ENCODE data around the gene MAP3K21. TPM values are rescaled to one million over a fixed set of nuclear protein-coding genes. Genes with fewer than 3 reads are reported as not detected.
A peak's percentile ranks its signal among the peaks of the same experiment; 100 is the strongest.

Gene MAP3K21
- total and polyA plus RNA-seq, 9 of the 15 experiments (the other 6 are each of a cell fraction or from before 2014, with no cell fraction given): 0.23 to 0.86 (median 0.49) TPM

GRCh38 chr1:233368106-233368788 lies 40.7 kb downstream of the MAP3K21 start (continued):
- TF ChIP-seq AFF1 (IDR thresholded peaks at IDR 0.05; ENCODE audit: low read depth in 1 of 2, partially characterized antibody in 2 of 2): no peak
- TF ChIP-seq CBFA2T3 (IDR thresholded peaks at IDR 0.05): no peak
- 0 out of 2 replicates have a peak, but pooled peaks have one; percentile 6 for TF ChIP-seq MAFK (IDR thresholded peaks at IDR 0.05; ENCODE audit: low read length)

GRCh38 chr1:233368789-233369130 lies 41.2 kb downstream of the MAP3K21 start:
- no peak overlapping the region for H3K4me3 ChIP-seq
- FAIRE-seq: no peak
- no peak overlapping the region for H3K9ac ChIP-seq (ENCODE audit: insufficient read depth in 1 of 2, low read depth in 2 of 2, low read length in 2 of 2)
- no peak overlapping the region for H3K27ac ChIP-seq (ENCODE audit: extremely low read depth, low read depth, low read length)
- no peak overlapping the region for H3K4me2 ChIP-seq (ENCODE audit: insufficient read depth, low read length)
- 0% methylated on average over 1 of the region's 1 CpG for WGBS (ENCODE audit: insufficient coverage, low coverage, missing lambda C conversion rate)
- in situ Hi-C loops (cut with MboI): no loop called here
- TF ChIP-seq TFE3 (CRISPR knock-in tag; IDR thresholded peaks at IDR 0.05) (peak; percentile 54), ZNF445 (CRISPR knock-in tag; IDR thresholded peaks at IDR 0.05; ENCODE audit: low read depth) (no peak), ZNF3 (CRISPR knock-in tag; IDR thresholded peaks at IDR 0.05) (no peak)
- no peak for DNase-seq (ENCODE audit: extremely low read depth in 1 of 4, low spot score in 3 of 4)
- ChIA-PET CTCF (ENCODE audit: low intra/inter-chr PET ratio) (no interaction called here), POLR2A (no interaction called here)
- no peaks in the 10 kb centered on the region for H4K20me1 ChIP-seq (replicated peaks; ENCODE audit: control insufficient read depth, insufficient read depth, low read length)
- H3K27me3 ChIP-seq (ENCODE audit: control insufficient read depth in 2 of 2, insufficient read depth in 2 of 2, low read length in 2 of 2): peaks cover 10 to 18% of the 10 kb centered on the region in 2 experiments; a peak in 3 of 5 replicates
- H3K36me3 ChIP-seq (ENCODE audit: control insufficient read depth, insufficient read depth, low read length): no peaks in the 10 kb centered on the region
- no peak for ATAC-seq
- H3K9me1 ChIP-seq (ENCODE audit: control insufficient read depth, insufficient read depth, low read length): no peaks in the 10 kb centered on the region
- H3K79me2 ChIP-seq (ENCODE audit: control insufficient read depth, insufficient read depth, low read length): no peaks in the 10 kb centered on the region
- H3K4me1 ChIP-seq (replicated peaks in 1 of 2; ENCODE audit: control insufficient read depth in 2 of 2, insufficient read depth in 2 of 2, low read length in 2 of 2): no peaks in the 10 kb centered on the region
- no peak overlapping the region for H2AFZ ChIP-seq (ENCODE audit: low read depth, low read length)
- no peaks in the 10 kb centered on the region for H3K9me3 ChIP-seq (replicated peaks; ENCODE audit: control insufficient read depth, insufficient read depth, low read depth, low read length)
- intact Hi-C loops (cut with micrococcal nuclease): no loop called here
- no TSS peak for BruUV-seq (replicated peaks)
